SK-N-SH treated with all-trans-retinoic acid at 6 μM for 48 hours (cell line): ENCODE measurements around the gene LILRB3.
A peak's percentile ranks its signal among the peaks of the same experiment; 100 is the strongest.
"Not testable (repeated sequence)": the region's sequence is repeated elsewhere in the genome, so short reads cannot be mapped to it uniquely, and the experiment has no call there.

Source experiments
- ATAC-seq: fragments of 200-7000 bp; cut with Tn5 transposase; 3 replicates; pipeline ENCODE4 v1.9.1; 2020; ENCODE audit warnings: mild to moderate bottlenecking, moderate library complexity
- ARNTL ChIP-seq: fragments of 450-650 bp; formaldehyde crosslinking; IDR thresholded peaks from 2 replicates; pipeline ENCODE4 v1.5.0; 2020; ENCODE audit warnings: low read depth, mild to moderate bottlenecking, moderate library complexity, borderline replicate concordance
- BACH2 ChIP-seq: fragments of 250-450 bp; sonication (Bioruptor Pico); IDR thresholded peaks from 2 replicates; pipeline ENCODE4 v1.9.0; 2021; ENCODE audit warnings: mild to moderate bottlenecking, borderline replicate concordance
- CSRNP3 ChIP-seq: fragments of 250-450 bp; sonication (Bioruptor Pico); IDR thresholded peaks from 2 replicates; pipeline ENCODE4 v1.5.1; 2021; ENCODE audit warnings: mild to moderate bottlenecking, moderate library complexity
- ESRRG ChIP-seq: fragments of 250-450 bp; sonication (Bioruptor Pico); IDR thresholded peaks from 2 replicates; pipeline ENCODE4 v1.6.1; 2021; ENCODE audit warnings: mild to moderate bottlenecking
- GLIS3 ChIP-seq: fragments of 250-450 bp; sonication (Bioruptor Pico); IDR thresholded peaks from 2 replicates; pipeline ENCODE4 v1.5.0; 2020; ENCODE audit warnings: mild to moderate bottlenecking, moderate library complexity
- OSR1 ChIP-seq: fragments of 250-450 bp; sonication (Bioruptor Pico); IDR thresholded peaks from 2 replicates; pipeline ENCODE4 v1.8.0; 2022; ENCODE audit warnings: moderate library complexity, mild to moderate bottlenecking, inconsistent platforms
- PPARA ChIP-seq: fragments of 250-450 bp; sonication (Bioruptor Pico); IDR thresholded peaks from 2 replicates; pipeline ENCODE4 v1.5.0; 2020; ENCODE audit warnings: mild to moderate bottlenecking, borderline replicate concordance
- RARB ChIP-seq: fragments of 250-450 bp; sonication (Bioruptor Pico); IDR thresholded peaks from 2 replicates; pipeline ENCODE4 v1.8.0; 2021; ENCODE audit warnings: mild to moderate bottlenecking, moderate library complexity
- SNAI2 ChIP-seq: fragments of 250-450 bp; sonication (Bioruptor Pico); IDR thresholded peaks from 2 replicates; pipeline ENCODE4 v1.5.0; 2020; ENCODE audit warnings: mild to moderate bottlenecking, moderate library complexity
- TCF4 ChIP-seq: fragments of 250-450 bp; sonication (Bioruptor Pico); IDR thresholded peaks from 2 replicates; pipeline ENCODE4 v1.8.0; 2021; ENCODE audit warnings: mild to moderate bottlenecking, moderate library complexity, borderline replicate concordance
- TOX ChIP-seq: fragments of 250-450 bp; sonication (Bioruptor Pico); IDR thresholded peaks from 2 replicates; pipeline ENCODE4 v1.8.0; 2021; ENCODE audit warnings: mild to moderate bottlenecking, moderate library complexity, borderline replicate concordance
- TSHZ2 ChIP-seq: fragments of 250-450 bp; sonication (Bioruptor Pico); IDR thresholded peaks from 2 replicates; pipeline ENCODE4 v1.5.0; 2020; ENCODE audit warnings: mild to moderate bottlenecking, moderate library complexity
- ZC3H10 ChIP-seq: fragments of 250-450 bp; sonication (Bioruptor Pico); IDR thresholded peaks from 2 replicates; pipeline ENCODE4 v1.5.1; 2021; ENCODE audit warnings: mild to moderate bottlenecking, moderate library complexity
- ZFP3 ChIP-seq: fragments of 250-450 bp; sonication (Bioruptor Pico); IDR thresholded peaks from 2 replicates; pipeline ENCODE4 v1.5.0; 2020; ENCODE audit warnings: mild to moderate bottlenecking, moderate library complexity
- ZFP30 ChIP-seq: fragments of 450-650 bp; formaldehyde crosslinking; IDR thresholded peaks from 2 replicates; pipeline ENCODE4 v1.5.0; 2022; ENCODE audit warnings: mild to moderate bottlenecking, moderate library complexity
- ZNF70 ChIP-seq: fragments of 450-650 bp; formaldehyde crosslinking; IDR thresholded peaks from 2 replicates; pipeline ENCODE4 v1.5.0; 2020; ENCODE audit warnings: mild to moderate bottlenecking, moderate library complexity
- ZNF8 ChIP-seq: fragments of 450-650 bp; formaldehyde crosslinking; IDR thresholded peaks from 2 replicates; pipeline ENCODE4 v1.5.0; 2020; ENCODE audit warnings: mild to moderate bottlenecking, moderate library complexity

The LILRB3 gene

GRCh38 chr19:54183431-54183830 is 39.4 kb downstream of the LILRB3 start:
- ATAC-seq: no peak
- TF ChIP-seq ZFP3 (CRISPR knock-in tag) (no peak), CSRNP3 (no peak), ZNF8 (no peak), ZFP30 (CRISPR knock-in tag) (no peak), ARNTL (CRISPR knock-in tag) (no peak), TOX (CRISPR knock-in tag) (no peak), OSR1 (CRISPR knock-in tag) (no peak), GLIS3 (CRISPR knock-in tag) (no peak), ESRRG (CRISPR knock-in tag) (no peak), SNAI2 (CRISPR knock-in tag) (no peak)

- not testable (repeated sequence) for ATAC-seq
Observed at GRCh38 chr19:54181894-54182293, 40.9 kb downstream of the LILRB3 start.

GRCh38 chr19:54180691-54181091 is 42.1 kb downstream of the LILRB3 start:
- no peak for ATAC-seq
- TF ChIP-seq SNAI2 (CRISPR knock-in tag): no peak
- no peak for TF ChIP-seq ARNTL (CRISPR knock-in tag)
- TF ChIP-seq CSRNP3: no peak

GRCh38 chr19:54179921-54180461 is 42.8 kb downstream of the LILRB3 start:
- peak; percentile 83 for ATAC-seq

More at GRCh38 chr19:54179921-54180461, 42.8 kb downstream of the LILRB3 start:
- TF ChIP-seq ZFP30 (CRISPR knock-in tag) (no peak), TSHZ2 (CRISPR knock-in tag) (no peak), ARNTL (CRISPR knock-in tag) (no peak), BACH2 (CRISPR knock-in tag) (no peak), ESRRG (CRISPR knock-in tag) (no peak), CSRNP3 (no peak), GLIS3 (CRISPR knock-in tag) (no peak), ZNF70 (CRISPR knock-in tag) (no peak), RARB (CRISPR knock-in tag) (no peak), ZFP3 (CRISPR knock-in tag) (no peak), SNAI2 (CRISPR knock-in tag) (no peak), ZC3H10 (CRISPR knock-in tag) (no peak), OSR1 (CRISPR knock-in tag) (no peak), TCF4 (no peak), ZNF8 (no peak), PPARA (CRISPR knock-in tag) (no peak)
- TF ChIP-seq, all 23 proteins: peak for 0
